GM12872 (cell line): ENCODE measurements around the gene CYSLTR2.

Experiments used
- TF ChIP-seq, protein P1 (sequence below): IDR thresholded peaks from 3 replicates; pipeline ENCODE4 v1.5.1; 2011; ENCODE audit warnings: low read depth, mild to moderate bottlenecking, low read length, moderate library complexity; ENCODE audit not compliant: insufficient read depth

The CYSLTR2 gene

DNA sequence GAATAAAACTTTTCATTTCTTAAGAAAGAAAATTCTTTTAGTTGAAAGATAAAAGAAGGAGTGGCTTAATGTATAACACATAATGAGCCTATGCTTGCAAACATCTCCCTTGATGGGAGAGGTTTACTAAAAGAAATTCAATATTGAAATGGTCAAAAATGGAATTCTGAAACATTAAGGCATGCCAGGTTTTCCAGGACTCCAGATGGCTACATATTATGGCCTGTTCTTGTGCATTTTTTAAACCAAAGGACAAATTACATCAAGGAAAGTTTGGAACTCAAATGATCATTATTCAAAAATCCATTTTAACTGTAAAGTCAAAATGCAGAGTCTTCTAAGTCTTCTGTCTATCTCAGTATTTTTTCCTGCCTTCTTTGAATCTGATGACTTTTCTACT lies 19.1 kb upstream of the CYSLTR2 start:
- TF ChIP-seq, protein P1, sequence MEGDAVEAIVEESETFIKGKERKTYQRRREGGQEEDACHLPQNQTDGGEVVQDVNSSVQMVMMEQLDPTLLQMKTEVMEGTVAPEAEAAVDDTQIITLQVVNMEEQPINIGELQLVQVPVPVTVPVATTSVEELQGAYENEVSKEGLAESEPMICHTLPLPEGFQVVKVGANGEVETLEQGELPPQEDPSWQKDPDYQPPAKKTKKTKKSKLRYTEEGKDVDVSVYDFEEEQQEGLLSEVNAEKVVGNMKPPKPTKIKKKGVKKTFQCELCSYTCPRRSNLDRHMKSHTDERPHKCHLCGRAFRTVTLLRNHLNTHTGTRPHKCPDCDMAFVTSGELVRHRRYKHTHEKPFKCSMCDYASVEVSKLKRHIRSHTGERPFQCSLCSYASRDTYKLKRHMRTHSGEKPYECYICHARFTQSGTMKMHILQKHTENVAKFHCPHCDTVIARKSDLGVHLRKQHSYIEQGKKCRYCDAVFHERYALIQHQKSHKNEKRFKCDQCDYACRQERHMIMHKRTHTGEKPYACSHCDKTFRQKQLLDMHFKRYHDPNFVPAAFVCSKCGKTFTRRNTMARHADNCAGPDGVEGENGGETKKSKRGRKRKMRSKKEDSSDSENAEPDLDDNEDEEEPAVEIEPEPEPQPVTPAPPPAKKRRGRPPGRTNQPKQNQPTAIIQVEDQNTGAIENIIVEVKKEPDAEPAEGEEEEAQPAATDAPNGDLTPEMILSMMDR, result no peak

DNA sequence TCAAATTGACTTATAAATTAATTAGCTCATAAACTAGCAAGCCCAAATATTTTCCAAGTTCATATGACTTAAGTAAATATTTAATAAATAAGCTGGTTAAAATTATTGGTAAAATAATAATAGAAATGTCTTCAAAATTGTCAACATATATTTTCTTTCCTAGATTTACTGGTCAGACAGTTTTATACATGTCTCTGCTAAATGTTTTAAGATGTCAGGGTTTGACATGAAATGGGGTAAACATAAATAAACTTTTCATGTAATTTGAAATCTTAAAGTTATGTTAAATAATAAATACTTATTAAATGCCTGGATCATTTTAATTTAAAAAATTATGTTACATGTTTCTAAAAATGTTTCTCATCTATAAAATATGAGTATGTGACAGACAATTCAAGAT lies 18.3 kb upstream of the CYSLTR2 start:
- TF ChIP-seq, protein P1, result no peak

DNA sequence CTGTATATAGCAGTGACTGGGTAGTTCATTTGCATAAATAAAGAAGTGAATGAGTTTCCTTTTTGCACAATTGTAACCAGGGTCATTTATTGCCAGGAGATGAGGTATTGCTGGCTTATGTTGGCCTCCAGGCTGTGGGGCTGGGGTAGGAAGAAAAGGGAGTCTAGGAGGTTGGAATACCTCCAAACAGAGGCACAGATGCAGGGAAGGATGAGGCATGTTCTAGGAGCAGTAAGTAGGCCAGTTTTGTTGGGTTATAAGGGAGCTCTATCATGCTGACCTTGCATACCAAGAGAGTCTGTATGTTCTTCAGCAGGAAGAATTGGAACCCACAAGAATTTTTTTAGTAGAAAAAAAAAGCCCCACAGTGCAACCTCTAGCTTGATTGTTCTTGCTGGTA lies 17.2 kb upstream of the CYSLTR2 start:
- TF ChIP-seq, protein P1, result no peak

DNA sequence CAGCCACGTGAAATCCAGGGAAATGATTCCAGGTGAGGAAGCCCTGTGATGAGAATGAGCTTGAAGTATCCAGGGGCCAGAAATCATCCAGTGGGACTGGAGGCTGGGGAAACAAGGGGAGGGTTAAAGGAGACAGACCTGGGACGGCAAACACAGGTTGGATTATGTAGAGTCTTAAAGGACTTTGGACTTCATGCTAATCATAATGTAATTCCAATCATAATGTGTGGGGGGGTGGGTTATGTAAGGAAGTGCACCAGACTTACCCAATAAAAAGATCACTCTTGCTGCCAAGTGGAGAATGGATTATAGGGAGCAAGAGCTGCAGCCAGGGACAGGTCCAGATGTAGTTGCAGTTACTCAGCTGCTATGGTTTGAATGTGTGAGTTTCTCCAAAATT lies 16.1 kb upstream of the CYSLTR2 start:
- TF ChIP-seq, protein P1, result no peak

DNA sequence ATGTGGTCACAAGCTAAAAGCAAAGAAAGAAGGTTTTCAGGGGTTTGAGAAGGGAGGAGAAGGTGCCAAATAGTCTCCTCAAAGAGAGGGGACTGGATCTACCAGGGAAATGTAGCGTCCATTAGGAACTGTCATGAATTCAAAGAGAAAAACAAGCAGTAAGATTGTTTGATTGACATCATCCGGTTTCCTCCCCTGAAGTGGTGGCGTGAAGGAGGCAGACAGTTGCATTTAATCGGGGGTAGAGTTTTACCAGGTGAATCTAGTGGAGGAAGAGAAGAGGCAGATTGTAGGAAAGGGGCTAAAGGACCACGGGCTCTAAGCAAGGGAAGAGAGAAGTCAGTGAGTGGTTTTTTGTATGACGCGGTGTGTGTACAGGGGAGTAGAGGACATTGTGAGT lies 13.0 kb upstream of the CYSLTR2 start:
- TF ChIP-seq, protein P1, result no peak

DNA sequence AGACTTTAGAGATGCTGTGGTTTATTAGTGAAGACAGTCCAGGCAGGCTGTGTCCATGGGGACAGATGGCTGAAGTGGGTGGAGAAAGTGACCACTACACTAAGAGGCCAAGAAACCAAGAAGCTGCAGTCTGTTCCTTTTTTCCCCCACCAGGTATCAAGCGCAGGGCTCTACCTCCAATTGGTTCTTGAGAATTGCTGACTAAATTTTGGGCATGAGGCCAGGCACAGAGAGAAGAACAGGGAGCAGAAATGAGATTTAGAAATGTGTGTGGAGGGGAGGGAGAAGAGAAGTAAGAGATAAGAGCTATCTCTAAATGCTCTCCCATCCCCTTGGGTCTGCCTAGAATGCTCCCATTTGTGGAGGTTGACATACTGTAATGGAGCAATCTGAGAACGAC lies 12.3 kb upstream of the CYSLTR2 start:
- TF ChIP-seq, protein P1, result no peak

DNA sequence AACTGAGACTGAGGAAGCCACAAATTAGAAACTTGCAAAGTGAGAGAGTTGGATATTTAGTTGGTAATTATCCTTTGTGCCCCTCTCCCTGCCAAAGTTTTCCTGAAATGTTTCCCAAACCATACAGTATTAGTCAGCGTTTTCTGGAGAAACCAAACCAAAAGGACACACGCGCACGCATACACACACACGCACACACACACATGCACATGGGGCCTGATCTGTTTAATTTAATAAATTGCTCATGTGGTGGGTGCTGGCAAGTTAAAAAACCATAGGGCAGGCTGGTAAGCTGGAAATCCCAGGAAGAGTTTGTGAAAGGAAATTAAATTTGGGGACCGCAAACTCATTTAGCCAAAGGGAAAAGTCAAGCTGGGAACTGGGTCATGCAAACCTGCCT lies 11.7 kb upstream of the CYSLTR2 start:
- TF ChIP-seq, protein P1, result no peak

DNA sequence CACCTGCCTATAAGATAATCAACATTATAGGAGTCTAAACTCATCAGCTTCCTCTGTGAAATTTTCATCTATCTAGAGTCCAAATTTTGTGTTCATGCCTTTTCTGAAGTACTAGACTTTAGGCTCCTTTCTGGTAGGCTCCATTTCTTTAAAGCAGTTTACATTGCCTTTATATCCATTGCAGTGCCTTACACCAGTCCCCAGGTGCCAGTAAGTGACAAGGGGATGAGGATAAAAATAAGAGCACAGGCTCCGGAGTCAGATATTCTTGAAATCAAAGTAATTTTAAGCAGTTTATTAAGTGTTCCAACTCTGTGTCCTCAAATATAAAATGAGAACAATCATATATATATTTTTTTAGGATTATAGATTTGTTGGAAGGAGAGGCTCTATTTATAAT lies 10.6 kb upstream of the CYSLTR2 start:
- TF ChIP-seq, protein P1, result no peak
